Measurements from ENCODE around the gene KCTD21.
"Not testable (repeated sequence)": the region's sequence is repeated elsewhere in the genome, so short reads cannot be mapped to it uniquely, and the experiment has no call there.

KCTD21 gene

GRCh38 chr11:78187366-78188285 is 800 bp downstream of the KCTD21 start:
- H3K9ac ChIP-seq (ENCODE audit: low read depth, low read length): peak overlapping the region; percentile 78; the same call in 1 of the 2 replicates

GRCh38 chr11:78181185-78181584 is 7.2 kb downstream of the KCTD21 start:
- Histone ChIP-seq H3K4me1 (ENCODE audit: insufficient read depth, low read length) (no peaks in the 10 kb centered on the region; the same call in 1 of the 2 replicates), H3K36me3 (ENCODE audit: insufficient read depth, low read length) (no peaks in the 10 kb centered on the region), H3K9ac (ENCODE audit: low read depth, low read length) (no peak overlapping the region), H3K9me3 (ENCODE audit: control insufficient read depth, insufficient read depth, low read length) (no peaks in the 10 kb centered on the region)

More at GRCh38 chr11:78187366-78188285, 800 bp downstream of the KCTD21 start:
- Histone ChIP-seq H3K4me1 (ENCODE audit: insufficient read depth, low read length) (no peaks in the 10 kb centered on the region; the same call in 1 of the 2 replicates), H3K36me3 (ENCODE audit: insufficient read depth, low read length) (no peaks in the 10 kb centered on the region), H3K9me3 (ENCODE audit: control insufficient read depth, insufficient read depth, low read length) (no peaks in the 10 kb centered on the region)

DNA sequence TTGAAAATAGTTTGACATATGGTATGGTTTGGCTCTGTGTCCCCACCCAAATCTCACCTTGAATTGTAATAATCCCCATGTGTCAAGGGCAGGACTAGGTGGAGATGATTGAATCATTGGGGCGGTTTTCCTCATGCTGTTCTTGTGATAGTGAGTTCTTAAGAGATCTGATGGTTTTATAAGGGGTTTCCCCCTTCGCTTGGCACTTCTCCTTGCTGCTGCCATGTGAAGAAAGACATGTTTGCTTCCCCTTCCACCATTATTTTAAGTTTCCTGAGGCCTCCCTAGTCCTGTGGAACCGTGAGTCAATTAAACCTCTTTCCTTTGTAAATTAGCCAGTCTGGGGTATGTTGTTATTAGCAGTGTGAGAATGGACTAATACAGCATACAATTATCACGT is 7.7 kb downstream of the KCTD21 start:
- Histone ChIP-seq H3K36me3 (ENCODE audit: insufficient read depth, low read length) (no peaks in the 10 kb centered on the region), H3K9ac (ENCODE audit: low read depth, low read length) (no peak overlapping the region), H3K9me3 (ENCODE audit: control insufficient read depth, insufficient read depth, low read length) (no peaks in the 10 kb centered on the region), H3K4me1 (ENCODE audit: insufficient read depth, low read length) (no peaks in the 10 kb centered on the region)

DNA sequence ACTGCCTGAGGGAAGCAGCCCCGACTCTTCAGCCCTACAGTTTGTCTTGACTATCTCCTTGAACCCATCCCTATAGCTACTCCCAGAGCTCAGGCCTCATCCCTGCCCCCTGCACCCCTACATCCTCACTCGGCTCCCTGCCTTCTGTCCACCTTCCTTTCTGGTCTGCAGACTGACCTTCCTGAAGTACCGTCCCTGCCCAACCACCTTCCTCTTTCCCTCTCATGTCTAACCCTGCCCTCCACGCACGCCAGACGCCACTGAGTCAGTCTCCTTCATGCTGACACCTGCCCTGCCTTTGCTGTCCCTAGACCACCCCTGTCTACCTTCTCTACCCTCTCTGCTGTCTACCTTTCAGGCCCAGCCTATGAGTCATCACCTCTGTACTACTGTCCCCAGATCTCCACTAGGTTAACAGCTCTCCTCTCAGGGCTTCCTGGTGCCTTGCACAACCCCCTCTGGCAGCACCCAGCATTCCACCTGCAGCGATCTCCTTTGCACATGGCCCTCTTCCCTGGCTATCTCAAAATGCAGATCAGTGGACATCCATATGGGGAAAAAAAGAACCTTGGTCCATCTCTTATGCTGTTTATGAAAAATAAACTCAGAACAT is 8.9 kb downstream of the KCTD21 start:
- no peak overlapping the region for H3K9ac ChIP-seq (ENCODE audit: low read depth, low read length)
- no peaks in the 10 kb centered on the region for H3K4me1 ChIP-seq (ENCODE audit: insufficient read depth, low read length)
- H3K9me3 ChIP-seq (ENCODE audit: control insufficient read depth, insufficient read depth, low read length): no peaks in the 10 kb centered on the region
- H3K36me3 ChIP-seq (ENCODE audit: insufficient read depth, low read length): no peaks in the 10 kb centered on the region

DNA sequence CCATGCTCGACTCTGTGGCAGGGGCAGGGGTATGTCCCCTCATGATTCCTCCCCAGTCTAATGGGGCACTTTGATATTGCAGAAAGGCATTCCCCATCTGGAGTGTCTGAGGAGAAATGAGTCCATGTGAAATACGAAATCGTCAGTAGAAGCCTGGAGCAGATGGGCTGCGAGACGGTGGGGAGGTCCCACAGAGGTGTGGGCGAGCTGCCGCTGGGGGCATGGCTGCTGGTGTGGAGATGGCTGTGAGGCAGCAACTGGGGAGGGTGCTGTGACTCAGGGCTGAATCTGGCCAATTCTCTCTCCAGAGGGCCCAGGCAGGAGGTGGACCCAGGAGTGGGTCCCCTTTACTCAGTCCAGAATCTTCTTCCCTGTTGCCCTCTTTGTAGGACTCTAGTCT is 11.2 kb downstream of the KCTD21 start:
- Histone ChIP-seq H3K4me1 (ENCODE audit: insufficient read depth, low read length) (no peaks in the 10 kb centered on the region), H3K9me3 (ENCODE audit: control insufficient read depth, insufficient read depth, low read length) (no peaks in the 10 kb centered on the region), H3K9ac (ENCODE audit: low read depth, low read length) (no peak overlapping the region), H3K36me3 (ENCODE audit: insufficient read depth, low read length) (no peaks in the 10 kb centered on the region)

DNA sequence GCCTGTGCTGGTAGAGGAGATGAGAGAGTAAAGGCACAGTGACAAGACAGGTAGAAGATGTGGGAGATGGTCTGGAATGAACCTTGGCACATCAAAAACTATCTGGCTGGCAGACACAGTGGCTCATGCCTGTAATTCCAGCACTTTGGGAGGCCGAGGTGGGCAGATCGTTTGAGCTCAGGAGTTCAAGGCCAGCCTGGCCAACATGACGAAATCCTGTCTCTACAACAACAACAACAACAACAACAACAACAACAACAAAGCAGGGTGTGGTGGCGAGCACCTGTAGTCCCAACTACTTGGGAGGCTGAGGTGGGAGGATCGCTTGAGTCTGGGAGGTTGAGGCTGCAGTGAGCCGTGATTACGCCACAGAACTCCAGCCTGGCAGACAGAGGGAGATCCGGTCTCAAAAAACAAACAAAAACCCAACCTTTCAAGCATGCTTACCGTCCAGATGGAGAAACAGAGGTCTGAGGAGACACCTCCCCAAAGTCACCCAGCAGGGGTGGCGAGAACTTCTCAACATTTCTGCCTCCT is 11.8 kb downstream of the KCTD21 start:
- Histone ChIP-seq H3K4me1 (ENCODE audit: insufficient read depth, low read length) (no peaks in the 10 kb centered on the region), H3K9ac (ENCODE audit: low read depth, low read length) (no peak overlapping the region), H3K36me3 (ENCODE audit: insufficient read depth, low read length) (no peaks in the 10 kb centered on the region), H3K9me3 (ENCODE audit: control insufficient read depth, insufficient read depth, low read length) (no peaks in the 10 kb centered on the region)

DNA sequence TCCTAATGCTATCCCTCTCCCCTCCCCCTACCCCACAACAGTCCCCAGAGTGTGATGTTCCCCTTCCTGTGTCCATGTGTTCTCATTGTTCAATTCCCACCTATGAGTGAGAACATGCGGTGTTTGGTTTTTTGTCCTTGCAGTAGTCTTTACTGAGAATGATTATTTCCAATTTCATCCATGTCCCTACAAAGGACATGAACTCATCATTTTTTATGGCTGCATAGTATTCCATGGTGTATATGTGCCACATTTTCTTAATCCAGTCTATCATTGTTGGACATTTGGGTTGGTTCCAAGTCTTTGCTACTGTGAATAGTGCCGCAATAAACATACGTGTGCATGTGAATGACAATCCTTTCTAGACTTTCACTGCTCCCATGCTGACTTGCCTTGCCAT is 12.6 kb downstream of the KCTD21 start:
- not testable (repeated sequence) for H3K9ac ChIP-seq (ENCODE audit: low read depth, low read length); H3K36me3 ChIP-seq (ENCODE audit: insufficient read depth, low read length); H3K4me1 ChIP-seq (ENCODE audit: insufficient read depth, low read length); H3K9me3 ChIP-seq (ENCODE audit: control insufficient read depth, insufficient read depth, low read length)

DNA sequence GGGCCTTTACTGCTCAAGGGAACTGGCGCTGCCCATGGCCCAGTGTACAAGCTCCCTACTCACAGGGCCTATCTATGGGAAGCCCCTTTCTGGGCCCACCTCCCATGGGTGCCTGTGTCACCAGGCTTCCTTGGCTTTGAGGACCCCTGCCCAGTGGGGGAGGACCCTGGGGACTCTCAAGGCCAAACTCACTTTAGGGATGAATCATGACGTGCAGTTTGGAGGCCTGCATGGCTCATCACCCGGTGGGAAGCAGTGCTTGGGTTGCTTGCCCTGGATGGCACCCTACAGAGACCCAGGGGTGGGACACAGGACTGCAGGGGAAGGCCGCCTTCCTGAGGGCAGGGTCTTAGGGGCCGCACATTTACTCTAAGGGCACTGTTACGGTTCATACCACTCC is 16.5 kb downstream of the KCTD21 start:
- no peak overlapping the region for H3K9ac ChIP-seq (ENCODE audit: low read depth, low read length)
- H3K4me1 ChIP-seq (ENCODE audit: insufficient read depth, low read length): no peaks in the 10 kb centered on the region
- no peaks in the 10 kb centered on the region for H3K9me3 ChIP-seq (ENCODE audit: control insufficient read depth, insufficient read depth, low read length)
- no peaks in the 10 kb centered on the region for H3K36me3 ChIP-seq (ENCODE audit: insufficient read depth, low read length)

GRCh38 chr11:78170874-78171549 is 17.4 kb downstream of the KCTD21 start:
- no peak overlapping the region for H3K9ac ChIP-seq (ENCODE audit: low read depth, low read length)
- H3K9me3 ChIP-seq (ENCODE audit: control insufficient read depth, insufficient read depth, low read length): no peaks in the 10 kb centered on the region

DNA sequence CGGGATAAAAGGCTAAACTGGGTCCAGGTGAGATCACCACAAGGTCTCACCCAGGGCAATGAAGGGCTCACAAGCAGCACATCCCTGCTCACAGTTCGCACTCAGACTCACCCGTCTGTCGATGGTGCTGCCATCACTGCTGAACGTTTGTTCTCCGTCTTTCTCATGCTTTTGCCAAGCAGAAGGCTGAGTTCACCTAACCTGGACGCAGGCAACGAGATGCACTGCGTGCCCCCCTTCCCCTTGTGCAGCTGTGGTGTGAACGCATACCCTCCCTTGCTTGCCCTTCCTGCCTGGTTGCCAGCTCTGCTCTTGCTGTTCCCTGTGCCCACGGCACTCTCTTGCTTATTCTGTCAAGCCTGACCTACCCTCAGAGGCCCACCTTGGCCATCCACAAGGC is 18.0 kb downstream of the KCTD21 start:
- H3K4me1 ChIP-seq (ENCODE audit: insufficient read depth, low read length): no peaks in the 10 kb centered on the region
- no peaks in the 10 kb centered on the region for H3K9me3 ChIP-seq (ENCODE audit: control insufficient read depth, insufficient read depth, low read length)
- no peaks in the 10 kb centered on the region for H3K36me3 ChIP-seq (ENCODE audit: insufficient read depth, low read length)
- no peak overlapping the region for H3K9ac ChIP-seq (ENCODE audit: low read depth, low read length)

More at GRCh38 chr11:78170874-78171549, 17.4 kb downstream of the KCTD21 start:
- Histone ChIP-seq H3K4me1 (ENCODE audit: insufficient read depth, low read length) (no peaks in the 10 kb centered on the region), H3K36me3 (ENCODE audit: insufficient read depth, low read length) (no peaks in the 10 kb centered on the region)

DNA sequence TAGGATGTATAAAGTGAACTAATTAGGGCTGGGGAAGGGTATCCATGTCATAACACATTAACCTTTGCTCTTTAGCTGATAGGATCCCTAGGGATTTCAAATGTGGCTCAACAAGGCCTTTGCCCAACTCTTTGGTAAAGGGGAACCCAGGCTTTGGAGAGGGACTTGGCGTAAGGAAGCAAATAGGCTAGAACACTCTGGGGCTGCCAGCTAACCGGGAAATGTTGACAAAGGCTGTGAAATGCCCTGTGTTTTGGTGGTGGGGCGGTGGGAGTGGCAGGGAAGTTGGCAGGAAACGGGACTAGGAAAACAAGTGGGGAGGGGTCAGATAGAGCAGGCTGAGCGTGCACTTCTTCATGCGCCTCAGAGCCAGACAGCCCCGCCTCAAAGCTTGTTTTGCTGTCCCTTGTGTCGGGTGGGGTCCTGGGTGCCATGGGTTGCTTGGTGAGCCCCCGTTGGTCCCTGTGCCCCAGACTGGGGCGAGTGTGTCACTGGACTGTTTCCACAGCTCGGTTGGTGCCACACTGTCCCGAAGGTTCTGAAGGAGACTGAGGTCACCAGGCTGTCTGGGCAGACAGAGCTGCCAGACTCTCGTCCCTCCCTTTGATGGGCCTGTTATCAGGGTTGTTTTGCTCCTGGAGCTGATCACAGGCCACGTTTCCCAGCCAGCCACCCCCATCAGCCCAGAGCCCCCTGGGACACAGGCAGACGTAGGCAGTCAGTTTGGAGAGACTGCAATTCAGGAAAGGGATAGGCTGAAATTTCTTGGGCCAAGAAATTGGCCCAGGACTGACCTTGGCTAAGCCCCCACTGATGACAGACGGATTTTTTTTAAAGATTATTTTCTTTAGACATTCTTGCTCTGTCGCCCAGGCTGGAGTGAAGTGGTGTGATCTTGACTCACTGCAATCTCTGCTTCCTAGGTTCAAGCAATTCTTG is 19.6 kb downstream of the KCTD21 start:
- H3K9me3 ChIP-seq (ENCODE audit: control insufficient read depth, insufficient read depth, low read length): no peaks in the 10 kb centered on the region
- H3K9ac ChIP-seq (ENCODE audit: low read depth, low read length): no peak overlapping the region
- H3K36me3 ChIP-seq (ENCODE audit: insufficient read depth, low read length): no peaks in the 10 kb centered on the region
- H3K4me1 ChIP-seq (ENCODE audit: insufficient read depth, low read length): no peaks in the 10 kb centered on the region

DNA sequence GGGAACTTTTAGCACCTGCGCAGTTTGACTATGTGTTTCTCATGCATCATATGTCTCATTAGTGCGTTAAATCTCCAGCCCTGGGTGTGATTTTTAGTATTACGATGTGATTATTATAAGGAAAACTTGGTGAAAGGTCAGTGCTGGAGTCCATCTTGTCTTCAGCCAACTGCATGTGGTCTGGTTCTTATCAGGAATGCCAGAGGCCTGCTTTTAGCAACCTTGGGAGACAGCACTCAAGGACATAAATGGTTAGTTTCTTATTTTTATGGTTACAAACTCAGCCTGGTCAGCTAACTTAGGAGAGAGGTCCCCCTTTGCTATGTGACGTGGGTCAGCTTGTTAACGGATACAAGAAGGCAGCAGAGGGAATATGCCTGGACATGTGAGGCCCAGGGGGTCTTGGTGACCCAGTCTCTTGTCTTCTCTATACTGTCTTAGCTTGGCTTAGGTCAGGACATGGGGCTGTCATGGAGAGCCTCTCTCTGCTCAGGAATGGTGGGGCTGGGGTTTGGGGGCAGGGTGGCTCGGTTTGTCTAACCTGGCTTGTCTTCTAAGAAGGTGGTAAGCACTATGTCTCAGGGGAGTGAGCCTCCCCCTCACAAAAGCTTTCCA is 21.5 kb downstream of the KCTD21 start:
- H3K9me3 ChIP-seq (ENCODE audit: control insufficient read depth, insufficient read depth, low read length): no peaks in the 10 kb centered on the region
- no peak overlapping the region for H3K9ac ChIP-seq (ENCODE audit: low read depth, low read length)
- H3K36me3 ChIP-seq (ENCODE audit: insufficient read depth, low read length): no peaks in the 10 kb centered on the region
- H3K4me1 ChIP-seq (ENCODE audit: insufficient read depth, low read length): no peaks in the 10 kb centered on the region

DNA sequence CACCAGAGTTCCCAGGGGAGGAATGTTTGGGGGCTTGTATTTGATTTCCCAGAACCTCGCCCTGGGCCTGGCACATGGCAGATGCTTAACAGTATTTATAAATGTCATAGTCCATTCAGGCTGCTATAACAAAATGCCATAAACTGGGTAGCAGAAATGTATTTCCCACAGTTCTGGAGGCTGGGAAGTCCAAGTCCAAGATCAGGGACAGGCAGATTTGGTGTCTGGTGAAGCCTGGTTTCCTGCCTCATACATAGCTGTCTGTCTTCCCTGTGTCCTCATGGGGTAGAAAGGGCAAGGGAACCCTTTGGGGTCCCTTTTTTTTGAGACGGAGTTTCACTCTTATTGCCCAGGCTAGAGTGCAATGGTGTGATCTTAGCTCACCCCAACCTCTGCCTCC is 24.0 kb downstream of the KCTD21 start:
- H3K9me3 ChIP-seq (ENCODE audit: control insufficient read depth, insufficient read depth, low read length): no peaks in the 10 kb centered on the region
- H3K9ac ChIP-seq (ENCODE audit: low read depth, low read length): no peak overlapping the region
- no peaks in the 10 kb centered on the region for H3K36me3 ChIP-seq (ENCODE audit: insufficient read depth, low read length)
- H3K4me1 ChIP-seq (ENCODE audit: insufficient read depth, low read length): no peaks in the 10 kb centered on the region

Data from ES-I3 (cell line).